ENCODE measurements around the gene CTSW.

The CTSW gene

GRCh38 chr11:65921876-65922275 lies 42.2 kb downstream of the CTSW start:
- DNase-seq (ENCODE audit: low spot score): no peak
- no peaks in the 10 kb centered on the region for H3K9me3 ChIP-seq (ENCODE audit: severe bottlenecking)
- no peak overlapping the region for H3K4me3 ChIP-seq (ENCODE audit: severe bottlenecking)
- H3K27ac ChIP-seq (ENCODE audit: poor library complexity, severe bottlenecking): no peak overlapping the region
- peaks cover 48% of the 10 kb centered on the region for H3K36me3 ChIP-seq (ENCODE audit: low read depth)
- no peaks in the 10 kb centered on the region for H3K27me3 ChIP-seq (ENCODE audit: insufficient read depth, poor library complexity, severe bottlenecking)
- H3K4me1 ChIP-seq (ENCODE audit: insufficient read depth, poor library complexity, severe bottlenecking): peaks cover 21% of the 10 kb centered on the region
- ATAC-seq (ENCODE audit: low read depth): no peak
- no peak for TF ChIP-seq CTCF (IDR thresholded peaks at IDR 0.05; ENCODE audit: poor library complexity, severe bottlenecking)

DNA sequence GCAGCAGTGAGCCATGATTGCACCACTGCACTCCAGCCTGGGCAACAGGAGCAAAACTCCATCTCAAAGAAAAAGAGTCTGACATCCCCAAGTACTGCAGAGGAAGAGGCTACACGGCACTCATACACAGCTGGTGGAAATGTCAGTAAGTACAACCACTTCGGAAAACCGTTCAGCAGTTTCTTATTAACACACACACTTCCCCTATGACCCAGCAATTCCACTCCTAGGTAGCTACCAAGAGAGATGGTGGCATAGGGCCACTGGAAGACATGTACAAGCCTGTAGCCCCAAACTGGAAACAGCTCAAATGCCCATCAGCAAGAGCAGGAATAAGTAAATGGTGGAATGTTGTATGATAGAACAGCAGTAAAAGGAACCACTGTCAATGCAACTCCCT lies 42.9 kb downstream of the CTSW start:
- peaks cover 14% of the 10 kb centered on the region for H3K4me1 ChIP-seq (ENCODE audit: insufficient read depth, poor library complexity, severe bottlenecking)
- no peak overlapping the region for H3K27ac ChIP-seq (ENCODE audit: poor library complexity, severe bottlenecking)
- DNase-seq (ENCODE audit: low spot score) (no peak), ATAC-seq (ENCODE audit: low read depth) (no peak)
- H3K27me3 ChIP-seq (ENCODE audit: insufficient read depth, poor library complexity, severe bottlenecking): no peaks in the 10 kb centered on the region
- peaks cover 42% of the 10 kb centered on the region for H3K36me3 ChIP-seq (ENCODE audit: low read depth)
- TF ChIP-seq CTCF (IDR thresholded peaks at IDR 0.05; ENCODE audit: poor library complexity, severe bottlenecking): no peak
- no peak overlapping the region for H3K4me3 ChIP-seq (ENCODE audit: severe bottlenecking)
- no peaks in the 10 kb centered on the region for H3K9me3 ChIP-seq (ENCODE audit: severe bottlenecking)

GRCh38 chr11:65925397-65925796 lies 45.8 kb downstream of the CTSW start:
- Histone ChIP-seq H3K4me3 (ENCODE audit: severe bottlenecking) (no peak overlapping the region), H3K27ac (ENCODE audit: poor library complexity, severe bottlenecking) (no peak overlapping the region), H3K9me3 (ENCODE audit: severe bottlenecking) (no peaks in the 10 kb centered on the region), H3K36me3 (ENCODE audit: low read depth) (peaks cover 32% of the 10 kb centered on the region), H3K27me3 (ENCODE audit: insufficient read depth, poor library complexity, severe bottlenecking) (no peaks in the 10 kb centered on the region), H3K4me1 (ENCODE audit: insufficient read depth, poor library complexity, severe bottlenecking) (peaks cover 5% of the 10 kb centered on the region)
- ATAC-seq (ENCODE audit: low read depth) (no peak), DNase-seq (ENCODE audit: low spot score) (no peak)
- TF ChIP-seq CTCF (IDR thresholded peaks at IDR 0.05; ENCODE audit: poor library complexity, severe bottlenecking): no peak

- no peaks in the 10 kb centered on the region for H3K27me3 ChIP-seq (ENCODE audit: insufficient read depth, poor library complexity, severe bottlenecking)
- ATAC-seq (ENCODE audit: low read depth): no peak
- TF ChIP-seq CTCF (IDR thresholded peaks at IDR 0.05; ENCODE audit: poor library complexity, severe bottlenecking): no peak
- no peak for DNase-seq (ENCODE audit: low spot score)
- H3K36me3 ChIP-seq (ENCODE audit: low read depth): peaks cover 7% of the 10 kb centered on the region
- H3K9me3 ChIP-seq (ENCODE audit: severe bottlenecking): no peaks in the 10 kb centered on the region
- H3K27ac ChIP-seq (ENCODE audit: poor library complexity, severe bottlenecking): no peak overlapping the region
- H3K4me3 ChIP-seq (ENCODE audit: severe bottlenecking): no peak overlapping the region
- no peaks in the 10 kb centered on the region for H3K4me1 ChIP-seq (ENCODE audit: insufficient read depth, poor library complexity, severe bottlenecking)
Observed at GRCh38 chr11:65927904-65928397, 48.3 kb downstream of the CTSW start.

DNA sequence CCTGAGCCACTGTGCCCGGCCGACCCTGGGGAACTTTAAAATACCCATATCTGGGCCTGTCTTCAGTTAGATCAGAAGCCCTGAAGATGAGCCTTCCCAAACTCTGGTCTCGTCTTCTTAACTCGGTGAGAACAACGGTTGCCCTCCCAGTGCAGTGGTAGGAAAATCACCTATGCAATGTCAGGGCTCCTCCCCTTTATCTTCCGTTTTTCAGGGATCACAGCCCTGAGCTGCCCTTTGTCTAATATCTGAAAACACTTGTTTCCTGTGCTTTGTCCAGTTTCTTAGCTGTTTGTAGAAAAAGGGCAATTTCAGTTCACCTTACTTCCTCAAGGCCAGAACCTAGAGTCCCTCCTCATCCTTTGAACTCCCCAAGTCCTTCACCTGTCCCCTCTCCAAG lies 49.0 kb downstream of the CTSW start:
- Histone ChIP-seq H3K4me1 (ENCODE audit: insufficient read depth, poor library complexity, severe bottlenecking) (no peaks in the 10 kb centered on the region), H3K4me3 (ENCODE audit: severe bottlenecking) (no peak overlapping the region), H3K27ac (ENCODE audit: poor library complexity, severe bottlenecking) (no peak overlapping the region), H3K9me3 (ENCODE audit: severe bottlenecking) (no peaks in the 10 kb centered on the region), H3K27me3 (ENCODE audit: insufficient read depth, poor library complexity, severe bottlenecking) (no peaks in the 10 kb centered on the region), H3K36me3 (ENCODE audit: low read depth) (0 out of 2 replicates have a peak, but pooled peaks cover under 1% of the 10 kb centered on the region)
- DNase-seq (ENCODE audit: low spot score) (no peak), ATAC-seq (ENCODE audit: low read depth) (no peak)
- TF ChIP-seq CTCF (IDR thresholded peaks at IDR 0.05; ENCODE audit: poor library complexity, severe bottlenecking): no peak
